Stimulated activated CD4-positive, alpha-beta T cell treated with anti-CD3 and anti-CD28 coated beads, Interleukin-15, amount 100 ng/mL, for 24 hours (primary cell): ENCODE measurements around the gene STAM2.
"Not testable (repeated sequence)": the region's sequence is repeated elsewhere in the genome, so short reads cannot be mapped to it uniquely, and the experiment has no call there.

Experiments
- DNase-seq: peaks from one replicate; pipeline ENCODE4 v3.0.0-alpha.2; 2020

The STAM2 gene

DNA sequence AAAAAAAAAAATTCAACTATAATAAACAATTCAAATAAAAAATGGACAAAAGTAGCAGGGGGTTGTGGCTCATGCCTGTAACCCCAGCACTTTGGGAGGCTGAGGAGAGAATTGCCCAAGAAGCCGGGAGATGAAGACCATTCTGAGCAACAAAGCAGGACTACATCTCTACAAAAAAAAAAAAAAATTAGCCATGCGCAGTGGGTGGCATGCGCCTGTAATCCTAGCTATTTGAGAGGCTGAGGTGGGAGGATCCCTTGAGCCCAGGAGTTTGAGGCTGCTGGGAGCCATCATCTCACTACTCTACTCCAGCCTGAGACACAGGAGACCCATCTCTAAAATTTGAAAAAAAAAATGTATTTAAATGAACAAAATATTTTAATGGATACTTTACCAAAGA, 72.3 kb downstream of the STAM2 start:
- no peak for DNase-seq

DNA sequence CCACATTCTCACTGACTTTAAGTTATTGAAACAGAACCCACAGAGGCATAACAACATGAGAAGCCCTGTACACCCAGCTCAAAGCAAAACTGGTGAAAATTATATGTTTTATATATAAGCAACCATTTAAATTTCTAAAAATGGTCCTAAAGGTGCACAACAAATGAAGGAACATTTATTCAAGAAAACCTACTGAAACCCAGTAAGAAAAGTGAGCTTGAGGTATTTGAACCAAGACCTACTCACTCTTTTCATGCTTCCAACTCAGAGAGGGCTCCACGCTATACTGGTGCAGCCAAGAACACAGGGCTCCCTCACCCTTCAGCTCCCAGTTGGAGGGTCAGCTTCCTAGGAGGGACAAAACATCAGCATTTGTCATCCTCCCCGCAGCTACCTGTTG, 74.6 kb downstream of the STAM2 start:
- no peak for DNase-seq

DNA sequence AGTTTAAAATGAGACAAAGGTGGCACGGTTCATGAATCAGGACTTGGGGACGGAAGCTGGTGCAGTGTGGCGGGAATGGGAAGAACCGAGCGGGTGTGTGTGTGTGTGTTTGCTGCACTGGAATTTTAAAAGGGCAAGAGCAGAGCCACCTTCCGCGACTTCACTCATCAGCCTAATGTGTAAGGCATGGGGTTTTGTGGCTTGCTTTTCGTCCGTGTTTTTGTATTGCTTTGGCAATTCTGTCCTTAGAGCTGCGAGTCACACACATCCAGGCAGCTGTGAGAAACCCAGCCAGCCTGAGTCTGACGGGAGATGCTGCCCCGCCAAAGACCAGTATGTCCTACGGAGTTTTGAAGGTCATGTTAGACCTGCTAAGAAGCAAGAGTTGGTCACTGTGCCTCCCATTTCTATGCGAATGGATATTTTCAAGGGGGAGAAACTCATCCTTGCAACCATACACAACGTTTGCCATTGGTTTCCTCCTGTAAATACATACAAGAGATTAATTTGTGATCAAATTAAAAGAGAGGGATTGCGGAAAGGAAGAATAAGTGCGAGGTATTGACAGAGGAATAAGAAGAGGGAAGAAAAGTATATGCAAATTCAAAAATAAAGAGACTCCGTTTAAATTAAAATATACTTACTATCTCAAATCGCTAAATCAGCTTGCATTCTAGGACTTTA, 76.1 kb downstream of the STAM2 start:
- peak; percentile 11 for DNase-seq

GRCh38 chr2:152098496-152099366, 76.8 kb downstream of the STAM2 start, which contains the start of gene CACNB4:
Gene CACNB4 (minus strand): TSS chr2:152099044.
- DNase-seq = peak; percentile 30

GRCh38 chr2:152097801-152098495, 77.6 kb downstream of the STAM2 start:
- DNase-seq = peak; percentile 18

GRCh38 chr2:152097290-152097800, 78.2 kb downstream of the STAM2 start:
- no peak for DNase-seq

DNA sequence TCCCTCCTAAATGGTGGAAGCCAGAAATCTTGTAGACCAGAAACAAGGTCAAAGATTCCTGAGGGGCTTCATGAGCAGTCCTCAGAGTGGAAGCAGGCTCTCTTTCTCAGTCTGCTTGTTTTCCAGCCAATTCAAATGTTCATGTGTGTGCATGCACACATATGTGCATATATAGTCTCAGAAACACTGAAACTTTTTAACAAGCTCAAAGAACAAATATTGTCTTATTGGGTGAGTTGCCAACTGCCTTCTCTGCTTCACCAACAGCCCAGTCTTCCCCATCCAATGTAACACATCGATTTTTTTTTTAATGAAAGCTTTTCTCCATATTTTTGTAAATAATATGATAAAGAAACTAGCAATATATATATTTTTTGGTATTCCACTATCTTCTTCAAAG, 80.4 kb downstream of the STAM2 start:
- DNase-seq = no peak

DNA sequence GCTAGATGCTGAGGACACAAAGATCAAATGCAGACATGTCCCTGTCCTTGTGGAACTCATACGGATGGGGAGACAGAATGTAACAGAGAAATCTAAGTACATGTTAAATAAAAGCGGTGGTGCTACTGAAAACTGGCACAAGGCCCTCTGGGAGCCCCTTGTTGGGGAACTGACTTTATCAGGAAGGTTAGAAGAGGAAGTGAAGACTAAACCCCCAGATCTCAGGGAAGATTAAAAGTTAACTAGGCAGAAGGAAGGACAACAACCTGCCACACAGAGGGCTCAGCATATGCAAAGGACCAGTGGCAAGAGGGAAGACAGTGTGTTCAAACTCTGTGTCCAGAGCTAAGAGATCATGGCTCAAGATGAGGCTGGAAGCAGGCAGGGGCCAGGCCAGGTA, 81.5 kb downstream of the STAM2 start:
- DNase-seq = no peak

DNA sequence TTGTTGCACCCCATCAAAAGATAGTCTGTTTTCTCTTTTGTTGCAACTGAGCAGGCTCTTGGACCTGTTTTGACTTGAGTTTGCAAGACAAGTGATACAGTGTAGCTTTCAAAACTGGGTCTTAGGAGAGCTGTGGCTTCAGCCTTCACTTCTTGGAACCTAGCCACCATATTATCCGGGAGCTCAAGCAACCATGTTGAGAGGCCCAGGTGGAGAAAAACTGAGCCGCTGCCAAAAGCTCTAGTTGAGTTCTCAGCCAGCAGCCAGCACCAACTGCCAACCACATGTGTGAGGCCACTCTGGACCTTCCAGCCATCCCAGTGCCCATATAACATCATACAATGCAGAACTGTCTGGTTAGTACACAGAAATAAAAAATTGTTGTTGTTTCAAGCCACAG, 82.1 kb downstream of the STAM2 start:
- no peak for DNase-seq

- DNase-seq = no peak
These were observed 83.5 kb downstream of the STAM2 start for GRCh38 chr2:152092095-152092494.

- DNase-seq = not testable (repeated sequence)
These were observed 84.8 kb downstream of the STAM2 start for GRCh38 chr2:152090726-152091125.

DNA sequence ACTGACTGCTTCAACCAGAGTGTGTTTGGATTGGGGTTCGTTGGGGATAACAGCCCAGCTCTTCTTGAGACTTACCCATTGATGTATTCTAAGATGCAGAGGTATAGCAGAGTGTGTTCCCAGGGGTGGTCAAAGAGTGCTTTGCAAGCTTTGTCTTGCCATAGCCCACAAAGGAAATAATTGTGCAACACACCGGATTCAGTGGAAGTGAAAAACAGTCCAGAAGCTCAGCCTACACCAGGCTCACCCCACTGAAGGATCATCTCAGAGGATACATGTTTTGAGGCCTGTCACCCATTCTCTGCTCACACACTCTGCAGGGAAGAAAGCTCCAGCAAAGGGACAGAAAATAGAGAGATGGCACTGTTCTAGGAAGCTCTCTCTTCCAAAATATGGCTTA, 86.3 kb downstream of the STAM2 start:
- no peak for DNase-seq

DNA sequence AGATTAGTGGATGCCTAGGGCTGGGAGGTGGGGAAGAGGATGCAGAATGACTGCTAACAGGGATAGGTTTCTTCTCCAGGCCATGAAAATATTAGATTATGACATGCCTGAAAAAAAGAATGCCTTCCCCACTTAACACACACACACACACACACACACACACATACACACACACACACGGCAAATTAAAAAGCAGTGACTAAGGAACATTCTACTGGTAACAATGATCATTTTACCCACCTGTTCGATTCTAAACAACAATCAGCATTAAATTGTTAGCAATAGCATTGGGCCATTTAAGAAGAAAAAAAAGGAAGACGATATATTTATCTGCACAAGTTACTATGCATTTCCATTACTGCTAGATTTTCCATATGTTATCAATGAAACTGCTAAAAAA, 87.6 kb downstream of the STAM2 start:
- DNase-seq = no peak

DNA sequence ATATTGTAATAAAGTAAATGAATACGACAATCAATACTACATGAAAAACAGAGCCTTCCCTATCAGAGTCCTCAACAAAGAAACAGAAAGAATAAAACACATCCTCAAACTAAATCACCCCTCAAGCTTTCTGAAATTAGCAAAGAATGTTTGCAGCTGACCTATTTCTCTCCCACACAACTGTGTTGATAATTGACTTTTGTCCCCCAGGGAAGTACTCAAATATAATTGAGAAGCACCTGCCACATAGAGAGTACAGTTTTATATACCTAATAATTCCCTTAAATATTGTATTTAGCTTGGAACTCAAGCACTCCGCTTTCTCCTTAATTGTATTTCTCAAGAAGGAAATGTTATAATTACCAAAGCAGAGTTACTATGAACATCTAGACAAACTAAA, 89.3 kb downstream of the STAM2 start:
- DNase-seq = no peak

GRCh38 chr2:152084076-152084475, 91.5 kb downstream of the STAM2 start:
- no peak for DNase-seq

DNA sequence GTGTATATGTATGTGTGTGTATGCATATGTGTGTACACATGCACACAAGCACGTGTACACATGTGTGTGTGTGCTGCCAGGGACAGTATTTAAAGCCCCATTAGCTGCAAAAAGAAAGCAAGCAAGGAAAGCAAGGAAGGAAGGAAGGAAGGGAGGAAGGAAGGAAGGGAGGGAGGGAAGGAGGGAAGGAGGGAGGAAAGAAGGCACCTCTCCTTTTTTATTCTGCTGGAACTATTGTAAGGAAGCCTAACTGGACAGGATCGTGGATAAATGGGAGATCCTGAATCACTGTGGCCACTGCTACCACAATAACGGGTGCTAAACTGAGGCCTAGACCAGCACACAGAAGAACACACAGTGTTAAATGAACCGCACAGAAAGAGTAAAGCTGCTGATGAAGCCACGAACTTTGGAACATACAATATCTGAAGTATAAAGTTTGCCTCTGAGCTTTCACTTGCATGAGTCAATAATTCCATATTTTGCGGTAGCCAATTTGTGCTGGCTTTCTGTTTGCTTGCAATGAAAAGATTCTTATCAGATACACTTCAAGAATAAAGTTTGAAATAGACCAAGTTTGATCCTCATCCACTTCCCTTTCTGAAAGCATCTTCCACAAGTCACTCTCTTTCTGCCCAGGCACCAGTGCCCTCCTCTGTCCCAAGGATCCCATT, 92.2 kb downstream of the STAM2 start:
- DNase-seq = no peak

GRCh38 chr2:152078662-152079061, 96.9 kb downstream of the STAM2 start:
- no peak for DNase-seq

DNA sequence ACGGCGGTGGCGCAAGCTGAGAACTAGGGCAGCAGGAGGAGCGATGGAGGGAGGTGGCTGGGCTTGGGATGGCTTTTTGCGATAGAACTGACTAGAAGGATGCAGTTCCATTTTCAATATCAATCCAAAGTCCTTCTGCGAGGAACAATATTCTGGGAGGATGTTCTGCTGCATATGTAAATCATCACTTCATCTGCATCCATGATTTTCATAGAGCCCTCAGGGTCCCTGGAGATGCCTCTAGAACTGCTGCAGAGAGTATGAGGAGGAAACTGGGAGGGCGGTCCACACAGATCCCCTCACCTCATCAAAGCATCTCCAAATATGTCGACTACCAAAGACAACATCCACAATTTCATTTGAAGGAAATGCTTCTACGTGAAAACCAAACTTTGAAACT, 97.5 kb downstream of the STAM2 start:
- DNase-seq = no peak

GRCh38 chr2:152075461-152076050, 100.0 kb downstream of the STAM2 start:
- no peak for DNase-seq

DNA sequence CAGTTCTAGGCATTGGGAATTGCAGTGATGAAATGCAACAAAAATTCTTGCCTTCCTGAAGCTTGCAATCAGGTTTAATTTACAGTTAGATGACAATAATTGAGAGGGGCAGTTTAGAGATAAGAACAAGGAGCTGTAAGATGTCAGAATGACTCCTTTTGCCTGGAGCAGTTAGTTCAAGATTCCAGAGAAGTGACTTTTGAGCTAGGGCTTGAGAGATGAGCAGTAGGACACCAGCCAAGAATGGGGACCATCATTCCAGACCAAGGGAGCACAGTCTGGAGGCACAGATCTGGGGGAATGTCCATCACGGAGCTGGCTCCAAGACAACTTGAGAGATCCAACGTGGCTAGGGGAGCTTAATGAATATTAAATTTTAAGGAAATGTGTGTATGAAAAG, 103.6 kb downstream of the STAM2 start:
- DNase-seq = no peak

DNA sequence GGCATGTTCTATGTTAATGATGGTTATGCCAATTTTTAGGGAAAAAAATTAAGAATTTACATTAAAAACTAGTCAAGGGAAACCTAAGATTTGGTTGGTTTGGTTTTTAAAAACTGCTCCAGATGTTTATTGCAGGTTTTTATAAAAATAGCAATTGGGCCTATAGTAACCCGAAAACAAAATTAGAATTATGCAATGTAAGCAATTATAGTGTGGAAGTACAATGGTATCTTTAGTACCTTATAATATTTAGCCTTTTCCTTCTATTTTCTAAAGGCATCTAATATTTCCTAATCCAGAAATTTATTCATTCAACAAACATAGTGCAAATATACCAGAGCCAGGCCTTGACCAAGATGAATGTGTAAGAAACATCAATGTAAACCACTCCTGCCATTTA, 104.0 kb downstream of the STAM2 start:
- no peak for DNase-seq

- no peak for DNase-seq
These were observed 104.5 kb downstream of the STAM2 start for GRCh38 chr2:152071092-152071491.

DNA sequence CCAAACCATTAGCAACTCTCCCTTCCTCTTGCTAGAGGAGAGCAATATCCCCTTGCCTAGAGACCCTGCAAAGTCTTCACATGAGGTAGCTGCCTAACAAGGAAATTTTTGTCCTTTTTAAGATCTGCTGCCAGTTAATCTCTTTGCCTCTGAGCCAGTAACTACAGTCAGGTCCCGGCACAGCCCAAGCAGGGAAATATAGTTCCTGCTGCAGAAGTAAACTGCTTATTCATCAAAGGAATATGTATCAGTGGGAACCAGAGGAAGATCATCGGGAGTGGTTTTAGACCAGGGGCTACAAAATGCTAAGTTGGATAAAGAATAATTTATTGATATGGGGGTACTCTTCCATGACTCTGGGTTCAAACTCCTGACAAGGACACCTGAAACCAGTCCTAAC, 107.3 kb downstream of the STAM2 start:
- no peak for DNase-seq
